HG02571 (cell line): ENCODE data around the gene SLITRK2.

Experiments used
- ATAC-seq: cut with Tn5 transposase; IDR thresholded peaks from one replicate; pipeline ENCODE4 v1.9.1; 2021; ENCODE audit warnings: mild to moderate bottlenecking, moderate library complexity; ENCODE audit not compliant: unreplicated experiment

Gene SLITRK2

DNA sequence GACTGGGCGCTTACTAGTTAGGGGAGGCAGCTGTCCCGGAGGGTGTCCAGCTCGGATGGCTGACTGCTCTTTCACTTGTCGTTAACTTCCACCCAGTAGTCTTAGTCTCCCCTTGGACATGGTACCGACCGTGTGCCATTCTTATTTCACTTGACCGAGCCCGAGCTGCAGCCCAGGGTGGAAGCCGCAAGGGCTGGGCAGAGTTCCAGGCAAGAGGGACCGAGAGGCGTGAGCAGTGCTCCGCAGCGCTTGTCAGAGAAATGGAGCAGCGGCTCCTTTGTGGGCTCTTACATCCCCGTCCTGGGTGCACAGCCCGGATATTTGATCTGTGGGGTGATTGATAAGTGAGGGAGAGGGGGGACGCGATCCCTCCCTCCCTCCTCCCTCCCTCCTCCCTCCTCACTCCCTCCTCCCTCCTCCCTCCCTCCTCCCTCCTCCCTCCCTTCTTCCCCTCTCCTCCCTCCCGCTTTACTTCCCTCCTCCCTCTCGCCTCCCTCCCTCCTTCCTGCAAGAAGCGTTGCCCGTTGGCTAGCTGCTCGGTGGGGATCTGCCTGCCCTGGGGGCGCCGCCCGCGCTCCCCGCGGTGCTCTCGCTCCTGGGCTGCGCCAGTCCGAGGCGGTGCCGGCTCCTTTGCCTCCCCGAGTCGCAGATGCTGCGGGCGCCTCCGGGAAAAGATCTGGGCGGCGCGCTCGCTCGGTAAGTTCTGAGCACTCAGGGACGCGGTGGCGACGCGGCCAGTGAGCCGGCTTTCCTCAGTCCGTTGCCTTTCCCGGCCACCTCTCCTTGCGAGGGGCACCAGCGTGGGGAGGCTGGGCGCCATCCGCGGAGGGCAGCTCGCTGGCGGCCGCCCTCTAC, at the start of gene SLITRK2:
SLITRK2 (plus strand) TSS at position 499 of the 855 bp plus-strand sequence. CDS start 4,597 bp downstream, outside the sequence.
- no peak for ATAC-seq

GRCh38 chrX:145773006-145773405, 44.6 kb upstream of the SLITRK2 start:
- no peak for ATAC-seq

DNA sequence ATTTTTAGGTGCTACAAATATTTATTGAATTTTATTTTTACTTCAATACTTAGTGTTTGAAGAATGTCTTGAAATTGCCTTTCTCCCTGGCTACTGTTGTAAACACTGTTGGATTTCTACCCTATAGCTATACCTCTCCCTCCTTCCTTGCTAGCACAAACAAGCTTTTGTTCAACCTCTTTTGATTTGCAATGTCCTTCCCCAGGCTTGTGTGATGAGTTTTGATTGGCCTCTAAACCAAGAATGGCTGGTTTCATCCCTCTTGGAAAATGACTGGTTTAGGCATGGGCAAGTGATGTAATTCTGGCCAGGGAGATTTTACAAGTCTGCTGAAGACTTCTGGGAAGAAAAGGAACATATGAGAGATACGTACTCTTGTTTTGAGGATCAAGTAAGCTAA, 25.3 kb upstream of the SLITRK2 start:
- ATAC-seq, result no peak

GRCh38 chrX:145803508-145803907, 14.1 kb upstream of the SLITRK2 start:
- ATAC-seq, result no peak

DNA sequence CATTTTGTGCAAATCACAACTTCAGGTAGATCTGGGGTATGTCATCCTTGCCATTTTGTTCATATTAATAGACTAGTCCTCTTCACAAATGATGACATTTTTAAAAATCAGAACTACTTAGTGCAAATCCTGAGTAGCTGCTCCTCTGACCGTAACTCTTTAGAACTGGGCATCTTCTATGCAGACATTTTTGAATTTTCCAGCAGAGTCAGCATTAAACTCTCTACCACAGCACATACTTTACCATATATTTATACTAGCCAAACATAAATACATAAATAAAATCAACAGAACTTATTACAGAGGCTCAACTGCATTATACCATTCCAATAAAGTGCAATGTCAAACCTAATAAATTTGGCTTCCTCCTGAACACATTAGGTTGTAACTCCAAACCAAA, 4.5 kb upstream of the SLITRK2 start:
- no peak for ATAC-seq

- no peak for ATAC-seq
These were observed 871 bp upstream of the SLITRK2 start for GRCh38 chrX:145816601-145817315.

DNA sequence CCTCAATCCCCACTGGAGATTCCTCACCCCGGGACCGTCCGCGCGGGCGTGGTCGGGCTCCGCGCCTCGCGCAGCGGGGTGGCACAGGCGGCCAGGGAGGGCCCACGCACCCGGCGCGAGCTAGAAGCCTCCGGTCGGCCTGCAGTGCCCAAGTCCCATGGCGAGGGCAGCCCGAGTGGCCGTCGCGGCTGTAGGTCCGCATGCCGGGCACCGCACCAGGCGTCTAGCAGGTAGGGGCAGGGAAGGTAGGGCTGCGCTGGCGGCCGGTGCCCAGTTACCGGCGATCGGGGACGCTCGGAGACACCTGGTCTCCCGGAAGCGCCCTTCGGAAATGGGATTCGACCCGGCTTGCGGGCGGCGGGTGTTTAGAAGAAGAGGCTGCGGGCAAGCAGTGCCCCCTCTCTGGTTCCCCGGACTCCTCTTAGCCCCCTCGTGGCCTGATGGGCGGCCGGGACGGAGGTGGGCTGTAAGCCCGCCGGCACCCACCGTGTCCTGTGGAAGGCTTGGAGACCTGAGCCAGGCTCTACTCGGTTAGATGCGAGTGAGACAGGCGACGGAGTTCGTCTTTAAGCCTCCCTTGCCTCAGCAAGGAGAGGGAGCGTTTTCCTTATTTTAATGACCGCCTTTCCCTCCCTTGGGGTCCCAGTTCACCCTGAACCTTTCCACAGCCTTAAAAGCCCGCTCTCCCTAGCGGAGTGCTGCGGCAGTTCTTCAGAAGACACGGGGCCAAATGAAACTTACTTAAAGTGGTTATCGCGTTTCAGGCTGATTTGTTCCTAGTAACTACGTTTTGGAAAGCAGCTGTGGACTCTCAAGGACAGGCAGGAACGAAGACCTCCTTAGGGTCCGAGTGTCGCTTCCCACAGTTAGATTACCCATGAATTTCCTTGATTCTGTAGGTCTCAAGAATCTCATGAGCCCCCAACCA, 821 bp downstream of the SLITRK2 start:
- no peak for ATAC-seq

GRCh38 chrX:145820825-145821224, 3.2 kb downstream of the SLITRK2 start:
- ATAC-seq, result no peak

DNA sequence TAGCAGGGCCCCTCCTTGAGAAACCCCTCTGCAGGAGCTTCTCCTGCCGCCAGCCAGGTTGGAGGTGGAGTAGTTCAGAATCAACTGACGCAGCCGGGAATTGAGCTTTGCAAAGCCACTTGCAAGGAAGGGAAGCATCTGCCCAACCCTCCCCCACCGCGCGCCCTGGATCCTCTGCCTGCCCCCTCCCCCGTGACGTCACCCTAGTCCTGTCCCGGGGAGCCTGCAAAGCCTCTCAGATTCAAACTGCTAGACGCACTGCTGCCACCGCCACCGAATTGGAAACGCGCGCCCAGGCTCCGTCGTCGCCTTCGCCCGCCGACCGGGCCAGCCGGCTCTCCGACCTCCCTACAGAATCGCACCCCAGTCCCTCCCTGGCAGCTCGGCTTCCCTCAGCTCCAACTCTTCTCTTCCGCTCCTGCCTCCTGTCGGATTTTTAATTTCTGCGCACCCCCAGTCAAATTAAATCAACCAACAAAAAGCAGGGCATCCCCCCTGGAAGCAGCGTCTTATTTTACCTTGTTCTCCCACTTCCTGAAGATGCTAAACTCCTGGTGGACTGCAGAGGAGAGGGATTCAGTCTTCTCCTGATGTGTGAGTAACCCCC, 3.8 kb downstream of the SLITRK2 start:
- no peak for ATAC-seq

DNA sequence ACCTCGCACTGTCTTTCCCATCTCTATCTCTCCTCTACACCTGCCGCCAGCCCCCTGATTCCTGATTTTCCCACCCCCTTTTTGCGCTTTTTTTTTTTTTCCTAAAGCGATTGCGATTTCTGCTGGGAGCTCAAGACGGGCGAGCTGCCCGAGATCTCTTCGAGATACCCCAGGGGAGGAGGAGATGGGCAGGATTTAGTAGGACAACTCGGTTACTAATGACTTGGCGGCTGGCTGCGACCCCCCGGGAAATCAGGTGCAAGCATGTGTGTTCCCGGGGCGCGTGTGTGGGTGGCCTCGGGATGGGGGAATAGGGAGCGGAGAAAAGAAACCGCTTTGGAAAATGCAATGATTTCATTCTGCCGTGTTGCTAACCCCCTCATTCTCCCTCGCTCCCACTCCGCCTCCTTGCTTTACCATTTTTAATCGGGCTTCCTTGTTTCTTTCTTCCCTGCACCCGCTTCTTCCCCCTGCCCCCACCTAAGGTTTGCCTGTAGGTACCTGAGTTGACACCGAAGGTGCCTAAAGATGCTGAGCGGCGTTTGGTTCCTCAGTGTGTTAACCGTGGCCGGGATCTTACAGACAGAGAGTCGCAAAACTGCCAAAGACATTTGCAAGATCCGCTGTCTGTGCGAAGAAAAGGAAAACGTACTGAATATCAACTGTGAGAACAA, 4.4 kb downstream of the SLITRK2 start:
- no peak for ATAC-seq

GRCh38 chrX:145823132-145823531, 5.5 kb downstream of the SLITRK2 start:
- no peak for ATAC-seq

DNA sequence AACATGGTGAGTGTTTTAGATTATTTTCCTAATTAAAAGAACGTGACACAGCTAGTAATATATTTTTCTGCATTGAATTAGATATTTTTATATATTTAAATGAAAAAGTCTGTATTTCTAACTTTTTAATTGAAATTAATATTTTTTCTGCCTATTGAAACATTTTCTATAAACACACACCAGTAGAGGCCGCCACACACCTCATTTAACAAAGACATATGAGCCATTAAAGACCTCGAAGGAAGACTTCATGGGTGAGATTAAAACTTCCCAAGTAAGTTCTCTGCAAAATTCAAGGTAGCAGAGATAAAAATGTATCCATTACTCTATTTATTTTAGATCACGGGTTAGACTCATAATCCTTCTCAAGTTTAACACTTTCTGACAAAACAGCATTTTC, 8.3 kb downstream of the SLITRK2 start:
- no peak for ATAC-seq

DNA sequence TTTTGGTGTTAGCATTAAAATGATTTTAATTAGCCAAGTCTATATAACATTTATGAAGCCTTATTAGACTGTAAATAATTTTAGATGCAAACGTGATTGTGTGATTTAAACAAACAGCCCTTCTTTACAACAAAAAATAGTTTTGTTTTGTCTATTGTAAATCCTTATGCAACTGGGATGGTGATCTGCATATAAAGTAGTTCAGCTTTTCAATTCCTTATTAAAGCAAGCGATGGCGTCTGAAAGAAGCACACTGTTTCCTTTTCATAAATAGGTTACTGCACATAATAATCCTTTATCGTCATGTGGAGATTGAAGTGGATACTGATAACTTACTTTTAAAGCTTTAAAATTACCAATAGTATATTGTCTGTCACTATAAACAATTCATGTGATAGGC, 8.8 kb downstream of the SLITRK2 start:
- ATAC-seq, result no peak

DNA sequence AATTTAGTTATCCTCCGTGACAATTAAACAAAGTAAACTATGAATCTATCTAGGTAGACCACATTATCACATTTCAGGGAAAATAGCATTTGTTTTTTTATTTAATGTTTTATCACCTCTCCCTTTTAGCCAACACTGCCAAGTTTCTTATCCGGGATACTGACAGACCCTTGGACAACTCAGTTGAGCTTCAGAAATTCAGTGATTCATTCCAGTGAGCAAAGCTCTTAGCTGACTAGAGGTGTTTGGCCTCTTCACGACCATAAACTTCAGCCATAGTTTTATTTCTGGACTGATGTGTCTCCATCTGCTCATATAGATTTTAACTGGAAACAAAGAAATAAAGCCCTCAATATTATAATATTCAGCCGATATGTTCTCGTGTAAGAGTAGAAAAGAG, 15.2 kb downstream of the SLITRK2 start:
- no peak for ATAC-seq

- no peak for ATAC-seq
These were observed 22.9 kb downstream of the SLITRK2 start for GRCh38 chrX:145840531-145840930.

- no peak for ATAC-seq
These were observed 25.7 kb downstream of the SLITRK2 start for GRCh38 chrX:145843146-145843904.

DNA sequence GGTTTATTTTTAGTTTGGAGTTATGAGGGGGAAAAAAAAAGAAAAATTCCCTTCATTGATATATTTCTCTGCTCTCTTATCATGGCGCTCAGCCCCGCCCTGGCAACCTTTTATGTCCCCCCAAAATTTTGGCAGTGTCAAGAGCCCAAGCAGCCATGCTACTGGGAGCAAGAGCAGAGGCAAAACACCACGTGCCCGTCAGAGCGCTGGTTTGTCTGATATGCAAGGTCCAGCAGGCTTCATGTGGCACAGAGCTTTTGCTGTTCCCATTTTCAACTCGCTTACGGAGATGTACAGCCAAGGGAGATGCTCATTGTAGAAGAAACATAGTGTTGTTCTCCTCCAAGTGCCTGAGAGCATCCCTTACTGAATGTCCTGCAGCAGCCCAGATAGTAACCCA, 27.3 kb downstream of the SLITRK2 start:
- ATAC-seq, result no peak

DNA sequence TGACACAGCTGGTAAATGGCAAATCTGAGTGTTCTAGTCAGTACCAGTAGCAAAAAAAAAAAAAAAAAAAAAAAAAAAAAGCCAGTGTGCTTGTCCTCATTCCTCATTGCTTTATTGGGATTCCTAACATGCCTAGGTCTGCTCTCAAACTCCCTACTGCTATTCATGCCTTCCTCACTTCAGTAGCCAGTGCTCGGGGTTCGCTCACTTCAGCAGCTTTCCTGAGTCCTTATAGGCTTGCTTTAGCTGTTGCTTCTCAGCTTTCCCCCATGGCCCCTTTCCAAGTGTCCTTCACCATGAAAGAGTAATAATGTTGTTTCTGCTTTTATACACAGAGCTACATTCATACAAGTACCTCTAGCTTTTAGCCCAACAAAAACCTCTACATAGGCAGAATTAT, 30.8 kb downstream of the SLITRK2 start:
- no peak for ATAC-seq

DNA sequence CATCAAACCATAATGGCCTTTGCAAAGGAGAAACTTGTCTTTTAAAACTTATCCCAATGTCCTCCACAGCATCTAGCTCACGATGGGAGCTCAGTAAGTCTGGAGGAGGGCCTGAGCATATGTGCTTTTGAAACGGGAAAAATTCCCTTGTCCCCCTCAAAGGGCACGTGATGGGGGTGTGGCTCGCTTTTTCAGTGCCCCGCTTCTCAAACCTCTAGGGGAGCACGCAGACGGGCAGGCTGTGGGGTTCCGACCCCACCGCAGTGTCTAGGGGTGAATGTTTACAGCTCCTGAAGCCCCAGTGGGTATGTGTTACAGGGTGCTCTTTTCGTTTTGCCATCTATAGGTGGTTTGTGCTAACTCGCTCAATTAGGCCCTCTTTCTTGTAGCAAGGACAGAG, 31.2 kb downstream of the SLITRK2 start:
- no peak for ATAC-seq
